ENCODE data around the gene SART1.

SART1 gene

DNA sequence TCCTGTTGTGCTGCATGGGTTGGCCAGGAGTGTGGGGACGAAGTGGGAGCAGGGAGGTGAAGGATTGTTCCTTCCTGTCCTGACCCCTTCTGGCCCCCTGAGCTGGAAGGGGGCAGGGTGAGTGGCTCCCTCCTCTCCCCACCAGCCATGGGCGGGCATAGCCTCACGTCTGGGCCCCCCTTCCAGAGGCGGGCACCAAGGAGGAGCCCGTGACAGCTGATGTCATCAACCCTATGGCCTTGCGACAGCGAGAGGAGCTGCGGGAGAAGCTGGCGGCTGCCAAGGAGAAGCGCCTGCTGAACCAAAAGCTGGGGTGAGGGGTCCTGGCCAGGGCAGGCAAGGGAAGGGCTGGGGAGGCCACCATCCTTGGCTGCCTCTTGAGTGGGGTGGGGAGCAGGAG lies 3.4 kb downstream of the SART1 start:
- DNase-seq (ENCODE audit: low read depth) = no peak

DNA sequence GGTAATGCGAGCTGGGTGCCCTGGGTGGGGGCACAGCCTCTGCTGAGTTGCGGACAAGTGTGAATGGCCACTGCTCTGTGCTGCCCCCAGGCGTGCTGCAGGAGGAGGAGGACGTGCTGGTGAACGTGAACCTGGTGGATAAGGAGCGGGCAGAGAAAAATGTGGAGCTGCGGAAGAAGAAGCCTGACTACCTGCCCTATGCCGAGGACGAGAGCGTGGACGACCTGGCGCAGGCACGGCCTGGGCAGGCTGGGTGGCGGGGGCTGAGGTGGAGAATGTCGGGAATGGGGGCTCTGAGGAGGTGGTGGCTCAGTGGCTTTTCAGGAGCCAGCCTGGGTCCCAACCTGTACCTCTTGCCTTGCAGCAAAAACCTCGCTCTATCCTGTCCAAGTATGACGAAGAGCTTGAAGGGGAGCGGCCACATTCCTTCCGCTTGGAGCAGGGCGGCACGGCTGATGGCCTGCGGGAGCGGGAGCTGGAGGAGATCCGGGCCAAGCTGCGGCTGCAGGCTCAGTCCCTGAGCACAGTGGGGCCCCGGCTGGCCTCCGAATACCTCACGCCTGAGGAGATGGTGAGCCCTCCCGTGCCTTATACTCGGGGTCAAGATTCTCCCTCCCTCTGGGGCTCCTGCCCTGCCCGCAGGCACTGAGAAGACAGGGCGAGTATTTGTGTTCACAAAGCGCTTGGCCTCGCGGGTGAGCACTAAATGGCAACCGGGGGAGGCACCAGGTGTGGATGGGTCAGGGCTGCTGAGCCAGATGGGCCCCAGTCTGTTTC lies 4.6 kb downstream of the SART1 start:
- no peak for DNase-seq (ENCODE audit: low read depth)

DNA sequence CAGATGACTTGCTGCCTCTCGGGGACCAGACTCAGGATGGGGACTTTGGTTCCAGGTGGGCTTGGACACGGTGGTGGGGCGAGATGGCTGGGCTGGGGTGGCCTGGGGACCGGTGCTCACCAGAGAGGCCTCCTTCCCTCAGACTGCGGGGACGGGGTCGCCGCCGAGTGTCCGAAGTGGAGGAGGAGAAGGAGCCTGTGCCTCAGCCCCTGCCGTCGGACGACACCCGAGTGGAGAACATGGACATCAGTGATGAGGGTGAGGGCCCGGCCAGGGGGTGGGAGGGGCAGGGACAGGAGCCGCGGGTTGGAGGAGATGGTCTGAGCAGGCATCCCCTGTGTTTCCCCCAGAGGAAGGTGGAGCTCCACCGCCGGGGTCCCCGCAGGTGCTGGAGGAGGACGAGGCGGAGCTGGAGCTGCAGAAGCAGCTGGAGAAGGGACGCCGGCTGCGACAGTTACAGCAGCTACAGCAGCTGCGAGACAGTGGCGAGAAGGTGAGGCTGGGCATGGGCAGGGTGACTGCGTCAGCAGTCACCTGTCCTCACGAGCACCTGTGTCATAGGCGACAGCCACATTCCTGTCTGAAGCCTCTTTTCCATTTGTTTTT lies 5.9 kb downstream of the SART1 start:
- DNase-seq (ENCODE audit: low read depth) = no peak

DNA sequence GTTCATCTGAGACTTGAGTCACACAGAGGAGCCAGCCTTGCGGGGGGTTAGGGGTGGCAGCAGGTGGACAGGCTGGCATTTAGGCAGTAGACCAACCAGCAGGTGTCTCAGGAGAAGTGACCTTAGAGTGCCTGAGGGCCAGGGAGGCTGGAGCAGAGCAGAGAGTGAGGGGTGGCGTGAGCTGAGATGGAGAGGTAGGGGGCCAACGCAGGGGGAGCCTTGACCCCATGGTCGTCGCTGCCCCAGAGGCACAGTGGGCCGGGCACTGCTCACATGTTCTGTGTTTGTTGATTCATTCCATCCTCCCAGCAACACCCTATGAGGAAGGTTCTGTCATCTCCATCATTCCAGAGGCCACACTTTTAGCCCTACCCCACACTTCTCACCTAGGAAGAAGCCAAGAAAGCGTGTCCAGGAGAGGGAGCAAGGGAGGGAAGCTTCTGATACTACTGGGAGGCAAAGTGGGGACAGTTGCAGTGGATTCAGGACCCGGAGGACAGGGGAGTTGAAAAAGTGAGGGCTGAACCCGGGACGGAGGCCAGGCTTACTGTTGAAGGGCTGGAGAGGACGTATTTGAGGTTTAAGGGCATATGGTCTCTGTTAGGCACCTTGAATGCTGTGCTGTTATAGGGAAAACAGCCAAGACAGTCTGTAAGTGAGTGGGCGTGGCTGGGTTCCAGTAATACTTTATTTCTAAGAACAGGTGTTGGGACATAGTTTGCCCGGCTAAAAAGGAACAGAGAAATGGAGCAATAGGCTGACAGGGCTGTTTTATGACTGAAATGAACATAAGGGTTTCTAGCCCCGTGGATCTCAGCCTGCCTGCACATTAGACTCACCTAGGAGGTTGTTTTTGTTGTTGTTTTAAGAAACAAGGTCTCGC lies 7.3 kb downstream of the SART1 start:
- no peak for DNase-seq (ENCODE audit: low read depth)

DNA sequence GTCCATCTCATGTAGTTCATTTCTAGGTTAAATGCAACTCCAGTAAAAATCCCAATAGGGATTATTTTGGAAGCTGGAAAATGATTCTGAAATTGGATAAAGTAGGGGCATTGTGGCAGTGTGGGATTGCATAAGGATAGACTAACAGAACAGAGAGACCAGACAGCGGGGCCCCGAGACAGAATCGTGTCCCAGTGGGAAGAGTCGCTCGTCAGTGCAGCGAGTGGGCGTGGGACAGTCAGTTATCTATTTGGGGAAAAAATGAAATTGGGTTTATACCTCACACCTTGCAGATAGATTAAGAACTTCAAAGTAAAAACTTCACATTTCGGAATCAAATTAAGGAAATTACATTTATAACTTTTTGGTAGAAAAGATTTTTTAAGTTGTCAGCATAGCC lies 10.6 kb downstream of the SART1 start:
- no peak for DNase-seq (ENCODE audit: low read depth)

DNA sequence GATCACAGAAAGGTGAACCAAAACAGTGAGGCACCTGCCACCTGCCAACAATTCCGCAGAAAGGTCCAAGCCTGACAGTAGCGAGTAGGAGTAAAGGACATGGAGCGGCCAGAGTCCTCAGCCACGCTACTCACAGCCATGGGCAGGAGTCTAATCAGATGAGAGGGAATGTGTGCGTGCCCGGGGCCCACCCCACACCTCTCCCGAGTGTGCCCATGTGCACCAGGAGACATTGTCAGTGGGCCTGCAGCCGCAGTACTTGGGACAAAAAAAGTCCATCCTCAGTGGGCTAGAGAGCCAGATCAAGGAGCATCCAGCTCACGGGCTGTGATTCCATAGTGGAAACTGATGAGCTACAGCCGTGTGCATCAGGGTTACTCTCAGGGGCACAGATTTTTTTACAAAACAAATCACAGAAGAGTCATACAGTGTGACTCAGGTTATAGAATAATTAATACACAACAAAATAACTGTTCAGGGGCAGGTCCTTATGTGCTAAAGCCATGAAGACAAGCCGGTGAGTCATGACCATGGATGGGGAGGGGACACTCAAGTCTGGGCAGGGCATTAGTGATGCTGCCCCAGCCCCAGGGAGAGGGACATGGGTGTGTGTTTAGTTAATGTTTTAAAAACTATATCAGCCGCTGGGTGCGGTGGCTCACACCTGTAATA lies 12.0 kb downstream of the SART1 start:
- DNase-seq (ENCODE audit: low read depth) = peak; percentile 30

DNA sequence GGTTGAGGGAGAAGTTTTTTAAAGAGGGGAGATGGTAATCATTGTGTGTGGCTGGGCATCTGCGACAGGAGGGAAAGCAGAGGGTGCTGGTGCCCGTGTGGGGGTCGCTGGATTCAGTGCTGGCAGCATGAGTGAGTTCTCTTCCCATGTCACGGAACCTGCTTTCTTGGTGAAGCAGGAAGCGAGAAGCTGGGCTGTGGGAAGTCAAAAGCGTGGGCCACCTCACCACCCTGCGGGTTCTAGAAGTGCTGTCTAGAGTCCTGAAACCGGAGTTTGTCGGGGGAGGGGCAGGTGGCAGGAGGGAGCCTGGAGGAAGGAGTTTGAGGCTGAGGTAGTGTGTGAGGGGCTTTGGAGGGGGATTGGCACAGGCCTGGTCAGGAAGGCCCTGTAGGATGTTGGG lies 14.2 kb downstream of the SART1 start:
- no peak for DNase-seq (ENCODE audit: low read depth)

DNA sequence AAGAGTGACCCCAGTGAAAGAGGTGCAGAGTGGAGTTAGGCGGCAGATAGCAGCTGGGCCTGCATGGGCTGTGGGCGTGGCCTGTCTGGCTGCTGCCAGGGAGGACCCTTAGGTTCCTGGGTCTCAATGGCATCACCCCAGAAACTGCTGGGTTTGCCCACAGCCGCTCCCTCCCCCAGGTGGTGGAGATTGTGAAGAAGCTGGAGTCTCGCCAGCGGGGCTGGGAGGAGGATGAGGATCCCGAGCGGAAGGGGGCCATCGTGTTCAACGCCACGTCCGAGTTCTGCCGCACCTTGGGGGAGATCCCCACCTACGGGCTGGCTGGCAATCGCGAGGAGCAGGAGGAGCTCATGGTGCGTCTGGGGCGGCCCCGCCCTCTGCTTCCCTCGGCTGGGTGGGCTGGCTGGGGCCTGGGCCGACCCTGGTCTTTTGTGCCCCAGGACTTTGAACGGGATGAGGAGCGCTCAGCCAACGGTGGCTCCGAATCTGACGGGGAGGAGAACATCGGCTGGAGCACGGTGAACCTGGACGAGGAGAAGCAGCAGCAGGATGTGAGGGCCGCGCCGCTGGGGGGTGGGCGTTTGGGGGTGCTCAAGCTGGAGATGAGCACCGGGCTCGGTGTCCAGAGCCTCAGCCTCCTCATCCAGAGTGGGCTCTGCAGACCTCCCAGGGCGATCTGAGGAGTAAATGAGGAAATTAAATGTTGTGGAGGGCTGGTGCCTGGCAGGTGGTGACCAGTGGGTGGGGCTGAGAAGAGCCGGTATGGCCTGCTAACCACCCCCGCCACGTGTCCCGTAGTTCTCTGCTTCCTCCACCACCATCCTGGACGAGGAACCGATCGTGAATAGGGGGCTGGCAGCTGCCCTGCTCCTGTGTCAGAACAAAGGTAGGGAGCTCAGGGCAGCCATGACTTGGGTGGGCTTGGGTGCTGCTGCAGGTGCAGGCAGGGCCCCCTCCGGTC lies 15.0 kb downstream of the SART1 start:
- no peak for DNase-seq (ENCODE audit: low read depth)

DNA sequence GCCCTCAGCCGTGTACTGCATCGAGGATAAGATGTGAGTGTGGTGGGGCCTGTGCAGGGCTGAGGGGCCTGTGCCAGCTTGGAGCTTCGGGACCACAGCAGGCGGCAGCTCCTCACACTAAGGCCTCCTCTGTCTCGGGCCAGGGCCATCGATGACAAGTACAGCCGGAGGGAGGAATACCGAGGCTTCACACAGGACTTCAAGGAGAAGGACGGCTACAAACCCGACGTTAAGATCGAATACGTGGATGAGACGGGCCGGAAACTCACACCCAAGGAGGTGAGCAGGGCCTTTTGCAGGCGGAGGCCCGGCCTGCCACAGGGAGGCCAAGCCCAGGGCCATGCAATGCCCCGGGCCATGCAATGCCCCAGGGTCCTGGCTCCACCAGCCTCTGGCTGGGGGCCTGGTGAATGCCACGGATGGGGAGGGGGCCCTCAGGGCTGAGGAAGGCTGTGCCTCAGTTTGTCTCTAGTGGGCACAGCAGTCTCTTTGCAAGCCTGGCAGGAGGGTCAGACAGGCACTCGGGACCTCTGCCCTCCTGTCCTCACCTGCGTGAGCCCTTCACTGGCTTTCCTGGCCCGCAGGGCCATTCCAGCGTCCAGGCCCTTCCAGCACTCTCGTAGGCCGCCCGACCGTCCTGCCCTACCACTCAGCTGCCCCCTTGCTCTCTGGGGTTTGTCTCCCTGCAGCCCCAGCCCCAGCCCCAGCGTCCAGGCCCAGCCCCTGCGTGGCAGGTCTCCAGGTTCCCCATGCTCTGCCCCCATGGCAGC lies 16.3 kb downstream of the SART1 start:
- no peak for DNase-seq (ENCODE audit: low read depth)

DNA sequence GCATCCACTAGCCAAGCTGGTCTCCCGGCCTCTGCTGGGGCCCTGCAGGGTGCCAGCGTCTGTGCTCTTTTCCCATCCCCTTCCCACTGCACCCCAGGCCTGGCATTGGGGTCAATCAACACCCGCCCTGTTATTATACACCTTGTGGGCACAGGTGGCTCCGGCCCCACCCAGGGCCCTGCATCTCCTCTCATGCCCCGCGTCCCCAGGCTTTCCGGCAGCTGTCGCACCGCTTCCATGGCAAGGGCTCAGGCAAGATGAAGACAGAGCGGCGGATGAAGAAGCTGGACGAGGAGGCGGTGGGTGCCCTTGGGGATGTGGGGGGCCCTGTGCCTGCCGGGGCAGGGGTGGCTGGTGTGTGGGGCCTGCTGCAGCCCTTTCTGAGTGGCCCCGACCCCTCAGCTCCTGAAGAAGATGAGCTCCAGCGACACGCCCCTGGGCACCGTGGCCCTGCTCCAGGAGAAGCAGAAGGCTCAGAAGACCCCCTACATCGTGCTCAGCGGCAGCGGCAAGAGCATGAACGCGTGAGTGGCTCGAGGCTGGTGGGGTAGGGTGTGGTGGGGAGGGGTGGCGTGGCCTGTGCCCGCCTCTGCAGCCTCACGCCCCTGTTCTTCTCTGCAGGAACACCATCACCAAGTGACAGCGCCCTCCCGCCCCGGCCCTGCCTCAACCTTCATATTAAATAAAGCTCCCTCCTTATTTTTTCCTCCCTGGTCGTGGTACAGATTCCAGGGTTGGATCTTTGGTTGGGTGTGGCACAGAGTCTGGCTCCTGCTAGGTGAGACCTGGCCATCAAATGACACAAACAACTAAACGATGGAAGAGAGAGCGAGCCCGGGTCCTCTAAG lies 17.1 kb downstream of the SART1 start:
- no peak for DNase-seq (ENCODE audit: low read depth)

DNA sequence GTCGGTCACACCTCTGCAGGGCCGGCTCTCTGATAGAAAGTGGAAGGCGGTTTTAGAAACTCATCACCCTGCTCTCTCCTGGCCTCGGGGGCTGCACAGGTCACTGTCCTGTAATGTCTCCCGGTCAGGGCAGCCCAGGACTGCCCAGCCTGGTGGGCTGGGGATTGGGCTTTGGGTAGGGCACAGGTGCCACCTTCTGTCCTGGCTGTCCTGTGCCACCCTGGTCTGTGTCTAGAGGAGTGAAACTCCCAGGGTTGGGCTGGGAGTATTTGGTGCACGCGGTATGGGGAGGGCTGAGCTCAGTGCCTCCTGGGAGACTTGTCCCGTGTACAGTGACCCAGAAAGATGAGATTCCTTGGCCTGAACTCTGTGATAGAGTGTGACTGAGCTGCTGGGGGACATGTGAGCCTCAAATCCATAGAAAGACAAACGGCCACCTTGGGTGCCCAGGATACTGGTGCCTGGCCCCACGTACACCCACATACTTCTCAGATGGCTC lies 17.8 kb downstream of the SART1 start:
- no peak for DNase-seq (ENCODE audit: low read depth)

DNA sequence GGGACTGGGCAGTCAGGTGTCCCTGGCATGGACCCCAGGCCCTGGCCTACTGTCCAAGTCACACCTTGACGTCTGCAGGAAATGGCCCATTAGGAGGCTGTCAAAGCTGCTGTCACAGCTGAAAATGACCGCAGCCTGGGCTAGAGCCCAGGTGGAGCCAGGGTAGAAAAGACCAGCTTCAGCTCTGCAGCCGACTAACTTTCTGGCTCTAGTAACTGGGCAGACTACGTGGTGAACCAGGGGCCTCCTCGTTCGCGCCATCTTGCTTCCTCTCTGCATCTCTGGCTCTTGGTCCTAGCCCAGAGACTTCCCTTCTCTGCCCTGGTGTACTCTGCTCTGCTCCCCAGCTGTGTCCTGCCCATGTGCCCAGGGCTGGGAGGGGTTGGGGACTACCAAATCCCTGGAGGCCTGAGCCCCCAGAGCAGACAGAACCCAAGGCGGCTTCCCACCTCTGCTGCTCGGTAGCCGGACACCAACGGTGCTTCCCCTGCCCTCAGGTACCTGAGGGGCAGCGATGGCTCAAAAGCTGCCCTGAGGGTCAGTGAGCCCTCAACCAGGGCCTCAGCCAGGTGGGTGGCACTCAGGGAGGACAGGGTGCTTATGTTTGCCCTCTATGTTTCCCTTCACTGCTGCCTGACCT lies 19.7 kb downstream of the SART1 start:
- DNase-seq (ENCODE audit: low read depth) = no peak

DNA sequence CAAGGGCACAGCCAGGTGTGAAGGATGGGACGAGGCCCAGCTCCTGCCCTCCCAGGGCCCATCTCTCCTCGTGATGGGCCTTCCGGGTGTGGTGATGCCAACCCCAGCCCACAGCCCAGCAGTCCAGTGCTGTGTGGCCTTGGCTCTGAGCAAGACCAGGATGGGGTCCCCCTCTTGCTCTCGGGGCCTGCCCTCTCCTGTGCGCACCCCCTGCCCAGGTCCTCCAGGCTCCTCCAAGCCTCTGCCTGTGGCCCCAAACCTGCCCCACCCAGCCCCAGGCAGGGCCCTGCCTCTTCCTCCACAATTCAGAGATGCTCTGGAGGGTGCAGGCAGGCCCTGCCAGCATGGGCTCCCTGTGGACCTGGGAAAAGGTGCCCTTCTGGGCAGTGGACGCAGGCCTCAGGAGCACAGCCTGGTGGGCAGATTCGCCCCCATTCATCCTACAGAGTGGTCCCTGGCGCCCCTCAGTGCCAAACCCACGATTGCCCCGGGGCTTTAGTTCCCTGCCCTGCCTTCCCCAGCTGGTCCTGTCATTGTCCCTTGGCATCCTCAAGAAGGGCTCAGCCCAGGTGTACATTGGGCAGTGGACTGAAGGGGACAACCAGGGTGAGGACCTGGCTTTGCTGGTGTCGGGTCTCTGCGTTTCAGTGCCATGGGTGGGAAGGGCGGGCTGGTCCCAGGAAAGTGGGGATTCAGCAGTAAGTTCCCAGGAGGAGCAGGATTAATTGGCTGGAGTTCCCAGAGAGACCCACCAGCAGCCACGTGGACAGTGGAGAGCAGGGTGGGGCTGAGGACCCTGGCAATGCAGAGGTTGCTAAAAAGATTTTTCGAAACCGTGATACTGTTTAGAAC lies 20.7 kb downstream of the SART1 start:
- DNase-seq (ENCODE audit: low read depth) = no peak

DNA sequence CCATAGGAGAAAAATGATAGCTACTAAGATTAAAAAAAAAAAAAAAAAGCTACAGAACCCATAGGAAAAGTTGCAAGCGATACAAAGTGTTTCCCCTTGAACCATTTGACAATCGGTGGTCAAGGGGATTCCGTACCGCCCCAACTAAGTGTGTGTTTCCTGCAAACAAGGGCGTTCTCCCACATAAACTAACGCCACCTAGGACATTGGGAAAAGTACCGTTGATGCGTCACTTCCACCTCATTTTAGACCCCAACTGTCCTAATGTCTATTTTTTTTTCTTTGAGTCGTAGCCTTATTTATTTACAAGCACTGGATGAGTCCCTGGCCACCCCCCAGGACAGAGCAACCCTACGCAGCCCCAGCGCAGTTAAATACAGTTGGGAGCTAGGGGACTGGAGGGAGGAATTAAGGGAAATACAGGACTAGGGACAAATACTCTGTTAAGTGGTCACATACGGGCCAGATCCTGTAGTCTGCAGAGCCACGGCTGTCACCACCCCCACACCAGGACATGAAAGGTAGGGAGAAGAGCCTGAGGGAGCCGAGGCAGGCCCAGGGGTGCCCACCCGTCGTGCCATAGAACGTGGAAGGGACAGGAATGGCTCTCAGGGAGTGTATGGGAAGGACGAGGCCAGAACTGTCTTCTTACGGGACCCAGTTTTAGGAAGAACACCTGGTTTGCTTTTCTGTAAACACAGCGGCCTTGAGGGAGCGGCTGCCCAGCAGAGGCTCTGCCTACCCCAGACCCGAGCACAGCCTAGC lies 21.5 kb downstream of the SART1 start:
- DNase-seq (ENCODE audit: low read depth) = no peak

DNA sequence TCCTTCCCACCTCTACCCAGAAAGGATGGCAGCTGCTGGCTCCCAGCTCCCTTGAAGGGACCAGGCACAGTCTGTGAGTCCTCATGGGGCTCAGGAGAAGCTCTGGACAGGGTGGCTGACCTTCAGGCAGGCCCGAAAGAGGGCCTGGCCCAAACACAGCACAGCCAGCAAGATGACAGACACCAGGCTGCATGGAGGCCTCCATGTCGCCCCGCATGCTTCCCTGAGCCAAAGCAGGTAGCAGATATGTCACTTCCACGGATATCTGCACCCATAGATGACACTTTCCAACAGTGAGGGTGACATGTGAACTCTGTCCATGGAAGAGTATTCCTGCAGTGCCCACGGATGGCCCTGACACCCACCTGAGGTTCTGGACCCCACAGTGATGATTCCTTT lies 22.1 kb downstream of the SART1 start:
- no peak for DNase-seq (ENCODE audit: low read depth)

DNA sequence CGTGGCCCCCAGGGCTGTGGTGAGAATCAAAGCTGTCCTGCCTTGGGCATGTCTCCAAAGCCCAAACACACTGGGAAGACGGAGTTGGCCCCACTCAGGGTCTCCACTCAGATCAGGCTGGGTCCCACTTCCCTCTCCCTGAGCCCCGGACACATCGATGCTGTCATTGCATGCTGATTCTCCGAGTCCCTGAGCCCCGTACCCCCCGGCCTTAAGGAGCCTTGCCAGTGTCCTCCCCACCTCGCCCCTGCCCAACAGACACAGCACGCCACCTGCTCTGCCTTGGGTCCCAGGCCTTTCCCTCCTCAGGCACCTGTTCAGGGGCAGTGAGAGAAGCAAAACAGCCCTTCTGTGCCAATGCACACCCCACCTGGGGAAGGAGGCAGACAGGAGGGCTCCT lies 25.8 kb downstream of the SART1 start:
- DNase-seq (ENCODE audit: low read depth) = no peak

Data from HS-5 (cell line).